NCI-H1436 (cell line): ENCODE results near the gene PEX11B.

Experiments used
- DNase-seq: peaks from one replicate; lab custom pipeline; 2025; lab: John Stamatoyannopoulos, UW

Gene PEX11B

DNA sequence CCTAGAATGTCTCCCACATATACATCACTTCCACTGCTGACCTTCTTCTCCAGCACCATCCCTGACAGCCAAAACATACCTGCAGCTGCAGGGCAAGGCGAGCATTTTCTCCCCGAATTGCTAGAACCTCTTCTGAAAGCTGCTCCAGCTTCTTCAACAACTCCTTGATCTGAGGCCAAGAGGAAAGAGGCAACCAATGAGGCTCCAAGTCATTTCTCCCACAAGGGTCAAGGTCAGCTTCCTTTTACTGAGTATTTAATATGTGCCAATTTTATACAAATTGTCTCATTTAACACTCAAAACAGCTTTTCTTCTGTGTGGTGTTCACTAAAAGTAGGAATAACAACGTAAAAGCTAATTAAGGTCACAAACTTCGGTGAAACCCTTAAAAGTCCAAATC, 50.3 kb downstream of the PEX11B start:
- no peak for DNase-seq

DNA sequence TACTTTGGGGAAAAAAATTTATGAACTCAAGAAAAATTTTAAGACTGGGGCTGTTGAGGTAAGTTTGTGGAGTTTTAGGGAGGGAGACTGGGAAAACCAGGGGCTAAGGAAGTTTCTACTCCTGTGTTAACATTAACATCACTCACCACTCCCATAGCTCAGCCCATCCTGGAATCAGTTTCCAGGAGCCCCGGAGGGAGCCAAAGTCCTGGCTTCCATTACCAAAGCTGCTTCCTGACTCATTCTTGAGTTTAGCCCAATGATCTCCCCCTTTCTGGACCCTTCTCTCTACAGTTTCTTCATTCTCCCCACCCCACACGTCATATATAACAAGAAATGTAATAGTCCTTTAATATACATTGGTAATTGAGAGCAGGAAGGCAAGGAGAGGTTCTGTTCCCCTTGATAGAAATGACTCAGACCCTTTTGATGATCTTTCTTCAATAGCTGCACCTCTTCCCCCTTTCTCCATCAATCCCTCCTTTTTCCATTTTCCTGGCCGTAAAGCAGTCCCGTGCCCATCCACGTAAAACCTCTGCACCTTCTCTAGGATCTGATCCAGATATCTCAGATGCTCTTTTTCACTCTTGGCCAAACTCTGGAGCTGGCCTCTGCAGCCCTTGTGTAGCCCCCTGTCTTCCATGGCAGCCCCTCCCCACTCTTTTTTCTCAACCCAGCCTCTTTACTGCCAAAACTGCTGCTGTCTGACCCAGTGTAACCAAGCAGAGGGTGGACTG, 55.1 kb downstream of the PEX11B start:
- DNase-seq = no peak
